IMR-90 (cell line): ENCODE data around the gene KIF18B. TPM values are rescaled to one million over a fixed set of nuclear protein-coding genes. Genes with fewer than 3 reads are reported as not detected.

Experiments
- ATAC-seq: fragments of 200-7000 bp; cut with Tn5 transposase; 2 replicates; pipeline ENCODE4 v1.9.1; 2020; ENCODE audit warnings: low read depth, mild to moderate bottlenecking, moderate library complexity
- BruUV-seq: library from RNA; stranded (reverse); fragments of 400-500 nt; replicated peaks from 2 replicates; lab custom pipeline; 2021; lab: Mats Ljungman, UMichigan
- CTCF ChIA-PET: fragments of 300-600 bp; formaldehyde crosslinking; extraction: SDS; loops from one replicate; lab custom pipeline; 2021; ENCODE audit warnings: antibody characterized with exemption; lab: Yijun Ruan, JAX
- POLR2A ChIA-PET: fragments of 300-600 bp; sonication (Branson Sonifier 250); formaldehyde crosslinking; loops from one replicate; lab custom pipeline; 2022; ENCODE audit warnings: antibody characterized with exemption; ENCODE audit not compliant: unreplicated experiment; lab: Charles Lee
- DNase-seq: peaks from one replicate; pipeline ENCODE4 v3.0.0; 2013
- H2AFZ ChIP-seq: replicated peaks from 2 replicates; pipeline ENCODE3; 2013; ENCODE audit warnings: low read length, mild to moderate bottlenecking; ENCODE audit not compliant: poor library complexity
- H2AK5ac ChIP-seq: 2 replicates; pipeline ENCODE4 v1.6.1; 2013; ENCODE audit warnings: low read depth, low read length, inconsistent platforms
- H2AK9ac ChIP-seq: replicated peaks from 2 replicates; pipeline ENCODE3; 2013; ENCODE audit warnings: mild to moderate bottlenecking, low read depth, low read length, moderate library complexity; ENCODE audit not compliant: poor library complexity
- H2BK120ac ChIP-seq: 2 replicates; pipeline ENCODE4 v1.6.1; 2013; ENCODE audit warnings: low read depth, low read length, inconsistent platforms
- H2BK15ac ChIP-seq: 3 replicates; pipeline ENCODE4 v1.6.1; 2013; ENCODE audit warnings: low read depth, low read length, inconsistent platforms
- H2BK20ac ChIP-seq: 2 replicates; pipeline ENCODE4 v1.6.1; 2013; ENCODE audit warnings: low read depth, mild to moderate bottlenecking, inconsistent platforms, low read length, moderate library complexity
- H2BK5ac ChIP-seq: 2 replicates; pipeline ENCODE4 v1.6.1; 2013; ENCODE audit warnings: mild to moderate bottlenecking, low read depth, low read length, inconsistent platforms; ENCODE audit not compliant: poor library complexity, severe bottlenecking
- H3K14ac ChIP-seq: replicated peaks from 2 replicates; pipeline ENCODE4 v1.6.1; 2013; ENCODE audit warnings: low read depth, low read length, inconsistent platforms
- H3K18ac ChIP-seq: 2 replicates; pipeline ENCODE4 v1.6.1; 2013; ENCODE audit warnings: low read depth, low read length, control low read depth
- H3K23ac ChIP-seq: 2 replicates; pipeline ENCODE4 v1.6.1; 2013; ENCODE audit warnings: low read depth, low read length, inconsistent platforms
- H3K27ac ChIP-seq: 2 replicates; pipeline ENCODE4 v1.5.1; 2013; ENCODE audit warnings: mild to moderate bottlenecking, control low read depth, low read length; ENCODE audit not compliant: insufficient read depth
- H3K27me3 ChIP-seq: 2 replicates; pipeline ENCODE4 v1.6.1; 2013; ENCODE audit warnings: low read length; ENCODE audit not compliant: control insufficient read depth, insufficient read depth
- H3K36me3 ChIP-seq: 2 replicates; pipeline ENCODE4 v1.6.1; 2013; ENCODE audit warnings: low read length, mixed read lengths; ENCODE audit not compliant: control insufficient read depth, insufficient read depth
- H3K4ac ChIP-seq: 2 replicates; pipeline ENCODE4 v1.6.1; 2013; ENCODE audit warnings: low read depth, low read length, inconsistent platforms
- H3K4me1 ChIP-seq: 2 replicates; pipeline ENCODE4 v1.6.1; 2013; ENCODE audit warnings: low read length, mixed read lengths; ENCODE audit not compliant: control insufficient read depth, insufficient read depth
- H3K4me2 ChIP-seq: 2 replicates; pipeline ENCODE4 v1.6.1; 2013; ENCODE audit warnings: low read depth, mild to moderate bottlenecking, control low read depth, low read length, moderate library complexity
- H3K4me3 ChIP-seq: 2 replicates; pipeline ENCODE4 v1.5.1; 2013; ENCODE audit warnings: low read depth, mild to moderate bottlenecking, control low read depth, low read length, moderate library complexity; ENCODE audit not compliant: insufficient read depth
- H3K56ac ChIP-seq: 2 replicates; pipeline ENCODE4 v1.6.1; 2013; ENCODE audit warnings: low read length, inconsistent platforms; ENCODE audit not compliant: insufficient read depth; ENCODE audit errors: extremely low read depth
- H3K79me1 ChIP-seq, 2 experiments: 2 replicates each; pipeline ENCODE4 v1.6.1; 2013; ENCODE audit warnings: low read length in 2 of 2, inconsistent platforms in 1 of 2, low read depth in 1 of 2
- H3K9ac ChIP-seq: 2 replicates; pipeline ENCODE4 v1.6.1; 2013; ENCODE audit warnings: low read depth, low read length, control low read depth
- H3K9me1 ChIP-seq: 2 replicates; pipeline ENCODE4 v1.6.1; 2013; ENCODE audit warnings: low read length, inconsistent platforms; ENCODE audit not compliant: insufficient read depth
- H3K9me3 ChIP-seq: 2 replicates; pipeline ENCODE4 v1.6.1; 2013; ENCODE audit warnings: low read length; ENCODE audit not compliant: control insufficient read depth, insufficient read depth
- H4K20me1 ChIP-seq: 2 replicates; pipeline ENCODE4 v1.6.1; 2013; ENCODE audit warnings: low read length, inconsistent platforms; ENCODE audit not compliant: insufficient read depth
- H4K5ac ChIP-seq: 2 replicates; pipeline ENCODE4 v1.6.1; 2013; ENCODE audit warnings: mild to moderate bottlenecking, low read depth, low read length, control low read depth
- H4K8ac ChIP-seq, 2 experiments: 2 replicates each; pipeline ENCODE4 v1.6.1; 2013; ENCODE audit warnings: low read depth in 2 of 2, low read length in 2 of 2, control low read depth in 1 of 2, inconsistent platforms in 1 of 2
- H4K91ac ChIP-seq: 2 replicates; pipeline ENCODE4 v1.6.1; 2013; ENCODE audit warnings: low read depth, low read length, inconsistent platforms; ENCODE audit not compliant: insufficient read depth
- BHLHE40 ChIP-seq: fragments of 150-350 bp; IDR thresholded peaks from 2 replicates; pipeline ENCODE4 v1.6.1; 2016; ENCODE audit warnings: mild to moderate bottlenecking, low read depth, low read length
- WGBS, 2 experiments: methylation state at CpG; one replicate each; pipeline versions ENCODE4 v1.1.5 to v1.1.7; 2013; ENCODE audit warnings: missing lambda C conversion rate in 2 of 2; ENCODE audit not compliant: insufficient read length in 1 of 2; ENCODE audit errors: extremely low coverage in 2 of 2; 5-methylcytosine and 5-hydroxymethylcytosine counted together
- dilution Hi-C: fragments of 300-500 bp; cut with HindIII; formaldehyde crosslinking; loops from one replicate; pipeline ENCODE4 v1.14.3; 2018; ENCODE audit warnings: low sequenced_read_pairs; ENCODE audit not compliant: unreplicated experiment
- in situ Hi-C: fragments of 300-500 bp; cut with MboI; formaldehyde crosslinking; loops from 3 replicates; pipeline ENCODE4 v1.14.3; 2019; ENCODE audit warnings: low sequenced_read_pairs, inconsistent platforms, mixed read lengths
- intact Hi-C: fragments of 100-400 bp; cut with micrococcal nuclease; formaldehyde crosslinking; loops from 2 replicates; pipeline ENCODE4 v1.10.0; 2022
- polyA plus RNA-seq, 3 experiments: library from polyadenylated mRNA; depleted of rRNA; stranded (reverse); fragments of >200 nt; gene quantifications; 2 replicates each; pipeline ENCODE4 v1.2.3, GENCODE V29; 2012; ENCODE audit warnings: low replicate concordance in 1 of 3
- total RNA-seq: library from RNA; depleted of rRNA; stranded (reverse); fragments of >200 nt; gene quantifications from 2 replicates; pipeline ENCODE4 v1.2.3, GENCODE V29; 2012

Gene KIF18B
- total and polyA plus RNA-seq, 2 of the 4 experiments (the other 2 are of a cell fraction), result 1.3 to 16.0 TPM

DNA sequence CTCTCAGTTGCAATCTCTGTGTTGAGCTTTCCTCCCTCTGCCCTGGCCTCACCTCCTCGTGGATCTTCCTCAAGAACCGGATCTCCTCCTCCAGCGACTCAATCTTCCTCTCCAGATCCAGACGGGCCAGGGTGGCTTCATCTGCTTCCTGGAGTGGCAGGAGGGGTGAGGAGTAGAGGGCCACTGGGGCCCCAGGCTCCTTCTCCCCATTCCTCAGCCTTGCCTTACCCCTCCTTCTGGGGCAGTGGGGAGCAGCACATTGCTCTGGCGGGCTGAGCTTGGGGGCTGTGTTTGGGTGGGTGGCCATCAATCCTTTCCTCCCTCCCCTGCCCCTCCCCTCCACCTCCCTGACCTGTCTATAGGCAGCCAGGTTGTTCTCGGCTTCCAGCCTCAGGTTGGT, 33.9 kb downstream of the KIF18B start:
- Histone ChIP-seq H3K4me1 (peaks cover 13% of the 10 kb centered on the region), H2BK120ac (no peak overlapping the region), H2AK9ac (no peak overlapping the region), H2BK5ac (no peak overlapping the region), H3K27me3 (peaks cover 9% of the 10 kb centered on the region; the same call in 1 of the 2 replicates), H3K18ac (no peak overlapping the region), H3K79me1 (no peaks in the 10 kb centered on the region), H3K56ac (no peak overlapping the region), H3K27ac (no peak overlapping the region), H2AFZ (no peak overlapping the region), H3K4me2 (no peak overlapping the region), H2BK20ac (no peak overlapping the region), H2AK5ac (no peak overlapping the region), H4K8ac (no peak overlapping the region), H4K20me1 (no peaks in the 10 kb centered on the region; the same call in 1 of the 2 replicates), H3K4ac (no peak overlapping the region), H4K5ac (no peak overlapping the region), H3K14ac (no peak overlapping the region), H3K9ac (no peak overlapping the region), H3K4me3 (no peak overlapping the region), H3K9me3 (no peaks in the 10 kb centered on the region), H2BK15ac (no peak overlapping the region), H4K91ac (no peak overlapping the region), H3K9me1 (peaks cover 14% of the 10 kb centered on the region; the same call in 1 of the 2 replicates), H3K36me3 (no peaks in the 10 kb centered on the region), H3K23ac (no peak overlapping the region)
- intact Hi-C loops (no loop called here), dilution Hi-C loops (no loop called here), in situ Hi-C loops (loop anchor here (5.0 kb wide), 1 partner anchor 99 kb away; no protein-coding TSS in a partner anchor)
- no TSS peak for BruUV-seq
- DNase-seq (no peak), ATAC-seq (no peak)
- POLR2A ChIA-PET, result no interaction called here
- no CpG with 5 or more reads among the region's 6 CpGs for WGBS, 2 experiments
- TF ChIP-seq BHLHE40, result no peak
- CTCF ChIA-PET, result no interaction called here
